Fibroblast of lung (primary cell): Measurements from ENCODE around the gene GABRG3. TPM values are rescaled to one million over a fixed set of nuclear protein-coding genes. Genes with fewer than 3 reads are reported as not detected.
A peak's percentile ranks its signal among the peaks of the same experiment; 100 is the strongest.

ENCODE experiments used
- DNase-seq, 2 donors: peaks; one replicate each; pipeline versions ENCODE4 v3.0.0 to v3.0.0-alpha.2; 2010; ENCODE audit warnings: low read depth in 2 of 2
- H2AFZ ChIP-seq: 2 replicates; pipeline ENCODE4 v1.5.1; 2012; ENCODE audit warnings: low read length, control low read depth, inconsistent platforms
- H3K27ac ChIP-seq: 2 replicates; pipeline ENCODE4 v1.5.1; 2011; ENCODE audit warnings: low read length, control low read depth; ENCODE audit not compliant: insufficient read depth
- H3K27me3 ChIP-seq: 2 replicates; pipeline ENCODE4 v1.5.1; 2011; ENCODE audit warnings: mild to moderate bottlenecking, low read length; ENCODE audit not compliant: control insufficient read depth, insufficient read depth
- H3K36me3 ChIP-seq: 2 replicates; pipeline ENCODE4 v1.5.1; 2011; ENCODE audit warnings: low read length; ENCODE audit not compliant: control insufficient read depth, insufficient read depth
- H3K4me1 ChIP-seq: 2 replicates; pipeline ENCODE4 v1.5.1; 2011; ENCODE audit warnings: low read length; ENCODE audit not compliant: control insufficient read depth, insufficient read depth; ENCODE audit errors: extremely low read depth
- H3K4me2 ChIP-seq: 2 replicates; pipeline ENCODE4 v1.5.1; 2011; ENCODE audit warnings: low read length, control low read depth; ENCODE audit not compliant: insufficient read depth; ENCODE audit errors: extremely low read depth
- H3K4me3 ChIP-seq, 4 experiments: fragments of 200-600 bp in 1 of 4; sonication (generic) in 1 of 4; replicated peaks in 1 of 4; 2 replicates each; pipeline ENCODE4 v1.5.1; 2011 to 2016; ENCODE audit warnings: low read length in 4 of 4, low read depth in 3 of 4, mild to moderate bottlenecking in 3 of 4, control low read depth in 2 of 4, inconsistent platforms in 1 of 4, mixed read lengths in 1 of 4; ENCODE audit not compliant: insufficient read depth in 1 of 4; ENCODE audit errors: control extremely low read depth in 1 of 4
- H3K79me2 ChIP-seq: 2 replicates; pipeline ENCODE4 v1.5.1; 2012; ENCODE audit warnings: mild to moderate bottlenecking, low read length, inconsistent platforms; ENCODE audit not compliant: control insufficient read depth, insufficient read depth
- H3K9ac ChIP-seq: 2 replicates; pipeline ENCODE4 v1.5.1; 2011; ENCODE audit warnings: mild to moderate bottlenecking, low read length, control low read depth; ENCODE audit not compliant: insufficient read depth
- H3K9me3 ChIP-seq: 2 replicates; pipeline ENCODE4 v1.5.1; 2012; ENCODE audit warnings: low read depth, low read length; ENCODE audit not compliant: control insufficient read depth, insufficient read depth
- H4K20me1 ChIP-seq: 2 replicates; pipeline ENCODE4 v1.5.1; 2011; ENCODE audit warnings: low read length; ENCODE audit not compliant: control insufficient read depth, insufficient read depth; ENCODE audit errors: extremely low read depth
- EZH2 ChIP-seq: IDR thresholded peaks from 2 replicates; pipeline ENCODE4 v1.5.1; 2012; ENCODE audit warnings: low read length, control low read depth, mild to moderate bottlenecking; ENCODE audit errors: missing control alignments
- polyA plus RNA-seq, 2 donors: library from polyadenylated mRNA; depleted of rRNA in 1 of 2; stranded (reverse) in 1 of 2; unstranded in 1 of 2; fragments of >200 nt; gene quantifications; 2 replicates each; pipeline ENCODE4 v1.2.1, GENCODE V29; 2011 to 2012; ENCODE audit warnings: missing spikeins in 1 of 2
- total RNA-seq: library from RNA; depleted of rRNA; stranded (reverse); fragments of >200 nt; gene quantifications from 2 replicates; pipeline ENCODE4 v1.2.1, GENCODE V29; 2014
- TF ChIP-seq, protein P1 (sequence below), 2 donors: IDR thresholded peaks in 1 of 2; conservative IDR thresholded peaks in 1 of 2; 1 replicate in 1 of 2; 2 replicates in 1 of 2; pipeline ENCODE4 v1.5.1; 2011 to 2012; ENCODE audit warnings: low read length in 2 of 2, control low read depth in 1 of 2, inconsistent platforms in 1 of 2, low read depth in 1 of 2, mild to moderate bottlenecking in 1 of 2

Gene GABRG3
- total and polyA plus RNA-seq, 2 donors (not counting 1 experiment from before 2014, with no cell fraction given), result not detected

DNA sequence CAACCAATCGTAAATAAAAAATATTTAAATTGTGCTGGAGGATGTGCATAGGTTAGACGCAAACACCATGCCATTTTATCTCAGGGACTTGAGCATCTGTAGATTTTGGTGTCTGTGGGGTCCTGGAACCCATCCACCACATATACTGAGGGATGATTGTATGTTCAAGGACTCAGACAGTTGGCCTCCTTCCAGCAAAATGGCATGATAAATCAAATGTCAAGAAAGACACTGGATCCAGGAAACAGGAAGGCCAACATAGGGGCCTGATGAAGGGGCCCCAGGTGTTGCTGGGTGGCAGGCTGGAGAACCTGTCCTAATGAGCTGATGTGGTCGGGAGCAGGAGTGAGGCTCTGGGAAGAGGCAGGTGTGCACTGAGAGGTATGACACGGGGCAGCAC lies 289.5 kb downstream of the GABRG3 start:
- H3K4me3 ChIP-seq, result no peak overlapping the region
- H3K36me3 ChIP-seq, result no peaks in the 10 kb centered on the region
- no peak overlapping the region for H3K9ac ChIP-seq
- TF ChIP-seq, protein P1, sequence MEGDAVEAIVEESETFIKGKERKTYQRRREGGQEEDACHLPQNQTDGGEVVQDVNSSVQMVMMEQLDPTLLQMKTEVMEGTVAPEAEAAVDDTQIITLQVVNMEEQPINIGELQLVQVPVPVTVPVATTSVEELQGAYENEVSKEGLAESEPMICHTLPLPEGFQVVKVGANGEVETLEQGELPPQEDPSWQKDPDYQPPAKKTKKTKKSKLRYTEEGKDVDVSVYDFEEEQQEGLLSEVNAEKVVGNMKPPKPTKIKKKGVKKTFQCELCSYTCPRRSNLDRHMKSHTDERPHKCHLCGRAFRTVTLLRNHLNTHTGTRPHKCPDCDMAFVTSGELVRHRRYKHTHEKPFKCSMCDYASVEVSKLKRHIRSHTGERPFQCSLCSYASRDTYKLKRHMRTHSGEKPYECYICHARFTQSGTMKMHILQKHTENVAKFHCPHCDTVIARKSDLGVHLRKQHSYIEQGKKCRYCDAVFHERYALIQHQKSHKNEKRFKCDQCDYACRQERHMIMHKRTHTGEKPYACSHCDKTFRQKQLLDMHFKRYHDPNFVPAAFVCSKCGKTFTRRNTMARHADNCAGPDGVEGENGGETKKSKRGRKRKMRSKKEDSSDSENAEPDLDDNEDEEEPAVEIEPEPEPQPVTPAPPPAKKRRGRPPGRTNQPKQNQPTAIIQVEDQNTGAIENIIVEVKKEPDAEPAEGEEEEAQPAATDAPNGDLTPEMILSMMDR (conservative IDR thresholded peaks at IDR 0.05 in 1 of 2, IDR thresholded peaks at IDR 0.05 in 1 of 2; ENCODE audit: low read depth in 1 of 2, low read length in 2 of 2), result no peak
- no peak for TF ChIP-seq EZH2
- H3K9me3 ChIP-seq, result no peaks in the 10 kb centered on the region
- H3K4me1 ChIP-seq, result no peaks in the 10 kb centered on the region
- H2AFZ ChIP-seq, result no peak overlapping the region
- no peaks in the 10 kb centered on the region for H3K27me3 ChIP-seq
- H3K27ac ChIP-seq, result no peak overlapping the region
- DNase-seq, result no peak
- no peak overlapping the region for H3K4me2 ChIP-seq
- no peaks in the 10 kb centered on the region for H3K79me2 ChIP-seq
- no peaks in the 10 kb centered on the region for H4K20me1 ChIP-seq

DNA sequence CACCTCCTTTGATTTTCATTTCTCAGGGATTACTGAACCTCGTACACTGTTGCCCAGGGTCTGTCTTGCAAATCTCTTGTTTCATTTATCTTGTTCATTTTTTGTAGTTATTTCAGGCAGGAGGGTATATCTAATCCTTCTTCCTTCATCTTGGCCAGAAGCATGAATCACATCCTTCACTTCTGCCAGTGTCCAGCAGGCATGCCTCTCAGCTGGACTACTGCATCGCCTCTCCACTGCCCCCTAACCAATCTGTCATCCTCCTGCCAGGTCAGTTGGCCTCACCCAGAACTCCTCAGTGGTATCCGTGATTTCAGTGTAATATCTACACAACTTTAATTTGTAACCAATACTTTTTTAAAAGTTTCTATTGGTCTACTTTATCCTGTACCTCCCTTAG lies 297.9 kb downstream of the GABRG3 start:
- Histone ChIP-seq H3K4me1 (no peaks in the 10 kb centered on the region), H2AFZ (no peak overlapping the region), H3K4me2 (no peak overlapping the region), H3K36me3 (no peaks in the 10 kb centered on the region), H3K79me2 (no peaks in the 10 kb centered on the region), H3K9ac (no peak overlapping the region), H3K27me3 (no peaks in the 10 kb centered on the region), H3K4me3 (no peak overlapping the region), H4K20me1 (no peaks in the 10 kb centered on the region), H3K27ac (no peak overlapping the region), H3K9me3 (no peaks in the 10 kb centered on the region)
- TF ChIP-seq, protein P1 (conservative IDR thresholded peaks at IDR 0.05 in 1 of 2, IDR thresholded peaks at IDR 0.05 in 1 of 2; ENCODE audit: low read depth in 1 of 2, low read length in 2 of 2), result no peak
- no peak for TF ChIP-seq EZH2
- DNase-seq, result peak in 1 of 2 donors; percentile 13

DNA sequence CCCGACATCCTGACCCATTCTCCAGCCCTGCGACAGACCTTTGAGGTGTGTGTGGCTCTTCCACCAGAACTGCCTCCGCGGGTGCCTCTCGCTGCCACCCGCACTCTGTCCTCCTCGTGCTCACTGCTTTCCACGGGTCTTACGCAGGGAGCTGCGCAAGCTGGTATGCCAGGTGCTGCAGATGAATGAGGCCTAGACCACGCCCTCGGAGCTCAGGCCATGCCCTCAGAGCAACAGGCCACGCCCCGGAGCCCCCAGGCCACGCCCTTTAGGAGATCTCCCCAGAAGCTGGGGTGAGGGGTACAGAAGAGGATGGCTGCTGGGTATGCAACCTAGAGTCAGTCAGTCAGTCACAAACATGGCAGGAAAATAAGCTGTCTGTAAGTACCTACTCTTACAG lies 300.3 kb downstream of the GABRG3 start:
- Histone ChIP-seq H3K4me2 (no peak overlapping the region), H3K79me2 (no peaks in the 10 kb centered on the region), H3K27ac (no peak overlapping the region), H4K20me1 (no peaks in the 10 kb centered on the region), H2AFZ (no peak overlapping the region), H3K9me3 (no peaks in the 10 kb centered on the region), H3K9ac (no peak overlapping the region), H3K27me3 (no peaks in the 10 kb centered on the region), H3K4me1 (no peaks in the 10 kb centered on the region), H3K36me3 (no peaks in the 10 kb centered on the region), H3K4me3 (no peak overlapping the region)
- TF ChIP-seq EZH2, result no peak
- TF ChIP-seq, protein P1 (conservative IDR thresholded peaks at IDR 0.05 in 1 of 2, IDR thresholded peaks at IDR 0.05 in 1 of 2; ENCODE audit: low read depth in 1 of 2, low read length in 2 of 2), result no peak
- DNase-seq, result no peak
